Stimulated activated naive CD8-positive, alpha-beta T cell treated with anti-CD3 and anti-CD28 coated beads, Interleukin-15, Interleukin-2, amounts not matched to agents 100 ng/mL and 50 ng/mL, for 24 hours (primary cell): ENCODE data around the gene PLSCR1.
"Not testable (repeated sequence)": the region's sequence is repeated elsewhere in the genome, so short reads cannot be mapped to it uniquely, and the experiment has no call there.

Experiments used
- H3K27ac Mint-ChIP-seq: one replicate; pipeline ENCODE4 v1.8.0; 2021; ENCODE audit warnings: mild to moderate bottlenecking, mixed read lengths
- H3K27me3 Mint-ChIP-seq: one replicate; pipeline ENCODE4 v1.8.0; 2021; ENCODE audit warnings: mixed read lengths
- H3K36me3 Mint-ChIP-seq: one replicate; pipeline ENCODE4 v1.8.0; 2021; ENCODE audit warnings: low read depth, mixed read lengths
- H3K4me1 Mint-ChIP-seq: one replicate; pipeline ENCODE4 v1.8.0; 2021; ENCODE audit warnings: low read depth, mixed read lengths
- H3K4me3 Mint-ChIP-seq: one replicate; pipeline ENCODE4 v1.8.0; 2021; ENCODE audit warnings: mild to moderate bottlenecking, mixed read lengths
- H3K9me3 Mint-ChIP-seq: one replicate; pipeline ENCODE4 v1.8.0; 2021; ENCODE audit warnings: mixed read lengths

Gene PLSCR1

GRCh38 chr3:146540236-146540635 lies 4.2 kb downstream of the PLSCR1 start:
- peaks cover 51% of the 10 kb centered on the region for H3K4me1 Mint-ChIP-seq
- peak overlapping the region; percentile 90 for H3K4me3 Mint-ChIP-seq
- H3K27me3 Mint-ChIP-seq, result no peaks in the 10 kb centered on the region
- H3K9me3 Mint-ChIP-seq, result no peaks in the 10 kb centered on the region
- peaks cover 50% of the 10 kb centered on the region for H3K36me3 Mint-ChIP-seq
- H3K27ac Mint-ChIP-seq, result peak overlapping the region; percentile 17

- Mint-ChIP-seq H3K36me3 (peaks cover 56% of the 10 kb centered on the region), H3K4me3 (no peak overlapping the region), H3K4me1 (peaks cover 60% of the 10 kb centered on the region), H3K27me3 (no peaks in the 10 kb centered on the region), H3K9me3 (no peaks in the 10 kb centered on the region), H3K27ac (no peak overlapping the region)
Observed at GRCh38 chr3:146539315-146539714, 5.1 kb downstream of the PLSCR1 start.

GRCh38 chr3:146537603-146538002 lies 6.8 kb downstream of the PLSCR1 start:
- H3K4me1 Mint-ChIP-seq, result peaks cover 57% of the 10 kb centered on the region
- no peaks in the 10 kb centered on the region for H3K27me3 Mint-ChIP-seq
- no peak overlapping the region for H3K4me3 Mint-ChIP-seq
- no peaks in the 10 kb centered on the region for H3K9me3 Mint-ChIP-seq
- peaks cover 63% of the 10 kb centered on the region for H3K36me3 Mint-ChIP-seq
- H3K27ac Mint-ChIP-seq, result peak overlapping the region; percentile 34

GRCh38 chr3:146536681-146537080 lies 7.7 kb downstream of the PLSCR1 start:
- Mint-ChIP-seq H3K4me3 (no peak overlapping the region), H3K27me3 (no peaks in the 10 kb centered on the region), H3K27ac (no peak overlapping the region), H3K9me3 (no peaks in the 10 kb centered on the region), H3K4me1 (peaks cover 48% of the 10 kb centered on the region), H3K36me3 (peaks cover 56% of the 10 kb centered on the region)

GRCh38 chr3:146532406-146532805 lies 12.0 kb downstream of the PLSCR1 start:
- Mint-ChIP-seq H3K4me3 (no peak overlapping the region), H3K4me1 (peaks cover 18% of the 10 kb centered on the region), H3K9me3 (no peaks in the 10 kb centered on the region), H3K27ac (no peak overlapping the region), H3K27me3 (no peaks in the 10 kb centered on the region), H3K36me3 (peaks cover 48% of the 10 kb centered on the region)

- Mint-ChIP-seq H3K27me3 (no peaks in the 10 kb centered on the region), H3K36me3 (peaks cover 45% of the 10 kb centered on the region), H3K4me1 (peaks cover 11% of the 10 kb centered on the region), H3K27ac (no peak overlapping the region), H3K4me3 (no peak overlapping the region), H3K9me3 (no peaks in the 10 kb centered on the region)
Observed at GRCh38 chr3:146530609-146531008, 13.8 kb downstream of the PLSCR1 start.

GRCh38 chr3:146529021-146529420 lies 15.4 kb downstream of the PLSCR1 start:
- Mint-ChIP-seq H3K4me3 (no peak overlapping the region), H3K27me3 (no peaks in the 10 kb centered on the region), H3K36me3 (peaks cover 41% of the 10 kb centered on the region), H3K27ac (no peak overlapping the region), H3K9me3 (no peaks in the 10 kb centered on the region), H3K4me1 (no peaks in the 10 kb centered on the region)

- Mint-ChIP-seq H3K4me3 (no peak overlapping the region), H3K27ac (no peak overlapping the region), H3K4me1 (peaks cover 14% of the 10 kb centered on the region), H3K9me3 (no peaks in the 10 kb centered on the region), H3K27me3 (no peaks in the 10 kb centered on the region), H3K36me3 (peaks cover 57% of the 10 kb centered on the region)
Observed at GRCh38 chr3:146524961-146525360, 19.4 kb downstream of the PLSCR1 start.

- peaks cover 62% of the 10 kb centered on the region for H3K36me3 Mint-ChIP-seq
- no peak overlapping the region for H3K27ac Mint-ChIP-seq
- H3K9me3 Mint-ChIP-seq, result no peaks in the 10 kb centered on the region
- H3K27me3 Mint-ChIP-seq, result no peaks in the 10 kb centered on the region
- no peak overlapping the region for H3K4me3 Mint-ChIP-seq
- H3K4me1 Mint-ChIP-seq, result peaks cover 23% of the 10 kb centered on the region
Observed at GRCh38 chr3:146523531-146523930, 20.9 kb downstream of the PLSCR1 start.

GRCh38 chr3:146522174-146523158 lies 21.9 kb downstream of the PLSCR1 start:
- H3K4me3 Mint-ChIP-seq, result not testable (repeated sequence)
- peaks cover 68% of the 10 kb centered on the region for H3K36me3 Mint-ChIP-seq

GRCh38 chr3:146521394-146521793 lies 23.0 kb downstream of the PLSCR1 start:
- Mint-ChIP-seq H3K27ac (no peak overlapping the region), H3K4me1 (peaks cover 27% of the 10 kb centered on the region), H3K4me3 (no peak overlapping the region), H3K27me3 (no peaks in the 10 kb centered on the region), H3K9me3 (no peaks in the 10 kb centered on the region), H3K36me3 (peaks cover 66% of the 10 kb centered on the region)

More at GRCh38 chr3:146522174-146523158, 21.9 kb downstream of the PLSCR1 start:
- H3K27ac Mint-ChIP-seq, H3K27me3 Mint-ChIP-seq, H3K9me3 Mint-ChIP-seq: not testable (repeated sequence)
- H3K4me1 Mint-ChIP-seq, result peaks cover 23% of the 10 kb centered on the region

GRCh38 chr3:146519810-146520209 lies 24.6 kb downstream of the PLSCR1 start:
- Mint-ChIP-seq H3K27me3 (no peaks in the 10 kb centered on the region), H3K4me3 (no peak overlapping the region), H3K9me3 (no peaks in the 10 kb centered on the region), H3K27ac (peak overlapping the region; percentile 58), H3K4me1 (peaks cover 29% of the 10 kb centered on the region), H3K36me3 (peaks cover 66% of the 10 kb centered on the region)

- Mint-ChIP-seq H3K9me3 (no peaks in the 10 kb centered on the region), H3K27me3 (no peaks in the 10 kb centered on the region), H3K36me3 (peaks cover 76% of the 10 kb centered on the region), H3K4me3 (no peak overlapping the region), H3K4me1 (peaks cover 47% of the 10 kb centered on the region), H3K27ac (no peak overlapping the region)
Observed at GRCh38 chr3:146517684-146518435, 26.5 kb downstream of the PLSCR1 start.

GRCh38 chr3:146513386-146514051 lies 30.9 kb downstream of the PLSCR1 start:
- Mint-ChIP-seq H3K36me3 (peaks cover 50% of the 10 kb centered on the region), H3K27ac (peak overlapping the region; percentile 45), H3K9me3 (no peaks in the 10 kb centered on the region), H3K4me3 (no peak overlapping the region), H3K27me3 (no peaks in the 10 kb centered on the region), H3K4me1 (peaks cover 29% of the 10 kb centered on the region)
